GM21737 (cell line): ENCODE results near the gene LANCL1.
"Not testable (repeated sequence)": the region's sequence is repeated elsewhere in the genome, so short reads cannot be mapped to it uniquely, and the experiment has no call there.

Experiments
- ATAC-seq: cut with Tn5 transposase; IDR thresholded peaks from one replicate; pipeline ENCODE4 v1.9.1; 2021; ENCODE audit warnings: mild to moderate bottlenecking, moderate library complexity; ENCODE audit not compliant: unreplicated experiment

LANCL1 gene

DNA sequence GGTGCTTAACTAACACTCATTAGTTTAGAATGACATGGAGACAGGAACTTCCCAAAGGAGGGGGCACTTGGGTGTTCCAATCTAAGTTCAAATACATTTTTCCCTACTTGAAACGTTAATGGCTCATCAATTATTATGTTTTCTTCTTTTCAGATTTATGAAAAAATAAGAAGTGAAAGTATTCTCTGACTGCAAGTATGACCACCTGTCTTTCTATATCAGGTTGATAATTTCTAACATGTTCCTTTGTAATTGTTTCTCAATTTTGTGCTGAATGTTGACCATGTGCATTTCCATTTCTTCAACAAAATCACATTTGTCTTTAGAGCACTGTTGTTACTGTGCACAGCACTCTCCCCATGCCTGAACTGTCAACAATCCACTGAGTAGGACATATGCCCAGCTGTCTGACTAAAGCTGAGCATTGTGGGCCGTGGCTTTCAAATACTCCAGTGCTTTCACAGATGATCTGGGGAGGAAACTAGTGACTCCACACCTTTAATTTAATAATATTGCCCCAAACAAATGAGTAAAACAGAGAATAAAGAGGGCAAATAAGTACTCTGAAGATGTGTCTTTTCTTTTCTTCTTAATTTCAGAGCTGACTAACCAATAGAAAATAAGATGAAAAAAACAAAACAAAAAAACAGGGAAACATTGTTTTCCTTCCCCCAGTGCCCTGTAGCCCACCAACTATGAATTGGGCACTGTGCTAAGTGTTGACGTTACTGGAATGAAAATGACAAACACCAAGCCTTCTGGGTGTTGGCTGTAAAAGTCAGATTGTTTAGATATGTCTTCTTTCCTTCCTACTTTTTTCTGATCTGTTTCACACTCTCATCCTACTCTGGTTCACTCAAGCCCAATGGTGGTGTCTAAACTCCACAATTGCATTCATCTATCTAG is 16.0 kb downstream of the LANCL1 start:
- ATAC-seq: peak; percentile 58

- ATAC-seq: peak; percentile 3
Measured at GRCh38 chr2:210459880-210460279, 16.7 kb downstream of the LANCL1 start.

DNA sequence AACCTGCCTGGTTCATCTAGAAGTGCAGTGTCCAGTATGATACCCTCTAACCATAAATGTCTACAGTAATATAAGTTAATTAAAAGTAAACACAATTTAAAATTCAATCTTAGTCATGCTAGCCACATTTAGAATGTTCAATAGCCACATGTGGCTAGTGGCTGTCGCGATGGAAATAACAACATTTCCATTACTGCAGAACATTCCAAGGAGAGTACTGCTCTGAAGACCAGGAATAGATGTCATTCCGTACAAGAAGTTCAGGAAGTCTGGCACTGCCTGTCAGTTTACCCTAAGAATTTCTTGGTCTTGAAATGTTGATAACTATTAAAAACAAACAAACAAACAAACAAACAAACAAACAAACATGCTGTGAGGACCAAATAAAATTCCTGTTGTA is 17.2 kb downstream of the LANCL1 start:
- no peak for ATAC-seq

- no peak for ATAC-seq
Measured at GRCh38 chr2:210458395-210458794, 18.2 kb downstream of the LANCL1 start.

DNA sequence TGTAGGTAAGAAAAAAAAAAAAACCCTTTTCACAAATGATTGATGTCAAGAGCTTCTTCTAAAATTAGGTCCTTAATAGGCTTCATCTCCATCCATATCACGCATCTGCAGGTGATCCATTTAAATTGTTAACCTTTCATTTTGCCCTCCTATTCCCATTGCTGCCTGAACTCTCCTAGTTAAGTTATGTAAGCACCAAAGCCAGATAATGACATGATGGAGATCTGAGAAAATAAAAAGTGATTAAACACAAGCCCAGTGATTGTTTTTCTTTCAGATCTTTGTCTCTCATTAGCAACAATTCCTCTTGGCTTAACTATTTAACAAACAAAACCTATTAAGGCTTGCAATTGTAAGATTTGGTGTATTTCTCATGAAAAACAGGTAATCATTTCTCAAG is 20.0 kb downstream of the LANCL1 start:
- no peak for ATAC-seq

DNA sequence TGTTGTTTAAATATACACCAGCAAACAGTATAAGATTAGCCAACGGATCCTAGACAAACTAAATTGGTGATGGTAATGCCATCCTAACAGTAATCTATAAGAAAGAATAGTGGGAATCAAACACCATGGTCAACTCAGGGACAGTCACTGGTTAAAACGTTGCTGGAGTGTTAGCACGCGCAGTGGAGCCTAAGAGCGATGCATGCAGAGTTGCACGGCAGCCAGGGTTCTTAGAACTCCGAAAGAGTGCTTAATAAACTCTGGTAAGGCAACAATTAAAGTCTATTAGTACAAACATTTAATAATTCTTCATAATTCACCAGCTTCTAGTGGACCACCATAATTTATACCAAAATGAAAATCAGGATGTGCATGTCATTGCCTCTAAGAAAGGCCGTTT is 22.2 kb downstream of the LANCL1 start:
- ATAC-seq: no peak

GRCh38 chr2:210452194-210452593 is 24.4 kb downstream of the LANCL1 start:
- ATAC-seq: no peak

GRCh38 chr2:210450942-210451341 is 25.6 kb downstream of the LANCL1 start:
- ATAC-seq: not testable (repeated sequence)

- ATAC-seq: no peak
Measured at GRCh38 chr2:210445732-210446131, 30.8 kb downstream of the LANCL1 start.

GRCh38 chr2:210445116-210445707 is 31.3 kb downstream of the LANCL1 start:
- ATAC-seq: no peak

- ATAC-seq: no peak
Measured at GRCh38 chr2:210443527-210443926, 33.0 kb downstream of the LANCL1 start.

DNA sequence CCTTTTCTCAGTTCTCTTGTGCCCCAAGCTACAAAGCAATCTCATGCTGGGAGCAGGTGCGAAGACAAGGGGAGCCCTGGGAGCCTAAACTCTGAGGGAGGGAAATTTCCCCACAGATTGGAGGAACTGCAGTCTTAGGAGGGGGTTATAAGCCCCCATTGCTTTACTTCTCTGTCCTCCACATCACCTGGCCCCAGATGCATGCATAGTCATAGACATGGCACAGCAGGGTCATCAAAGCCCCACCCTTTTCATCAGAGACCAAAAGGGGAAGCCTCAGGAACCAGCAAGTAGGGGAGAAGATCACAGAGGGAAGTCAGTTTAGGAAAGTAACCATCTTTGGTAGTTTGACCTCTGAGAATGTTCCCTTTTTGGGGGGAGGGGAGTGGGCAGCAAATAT is 33.7 kb downstream of the LANCL1 start:
- ATAC-seq: no peak

DNA sequence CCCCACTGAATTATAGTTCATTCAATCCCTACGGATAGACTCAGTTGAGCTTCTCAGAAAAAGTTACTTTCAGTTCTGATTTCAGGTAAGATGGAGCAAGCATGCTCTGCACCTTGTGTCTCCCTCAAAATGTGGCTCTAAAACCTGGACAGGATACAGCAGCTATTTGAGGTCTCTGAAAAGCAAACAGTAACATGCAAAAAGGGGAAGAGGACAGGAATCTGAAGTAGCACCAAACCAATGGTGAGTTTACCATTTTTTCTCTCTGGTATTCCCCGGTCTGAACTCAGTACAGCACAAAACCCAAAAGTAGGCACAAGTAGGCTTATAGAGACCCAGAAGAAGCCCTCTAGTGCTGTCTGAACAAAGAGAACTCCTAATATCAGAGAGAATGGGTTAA is 34.1 kb downstream of the LANCL1 start:
- peak; percentile 59 for ATAC-seq

GRCh38 chr2:210440206-210440605 is 36.4 kb downstream of the LANCL1 start:
- no peak for ATAC-seq

- ATAC-seq: no peak
Measured at GRCh38 chr2:210435439-210435838, 41.1 kb downstream of the LANCL1 start.

- no peak for ATAC-seq
Measured at GRCh38 chr2:210432633-210433032, 43.9 kb downstream of the LANCL1 start.

DNA sequence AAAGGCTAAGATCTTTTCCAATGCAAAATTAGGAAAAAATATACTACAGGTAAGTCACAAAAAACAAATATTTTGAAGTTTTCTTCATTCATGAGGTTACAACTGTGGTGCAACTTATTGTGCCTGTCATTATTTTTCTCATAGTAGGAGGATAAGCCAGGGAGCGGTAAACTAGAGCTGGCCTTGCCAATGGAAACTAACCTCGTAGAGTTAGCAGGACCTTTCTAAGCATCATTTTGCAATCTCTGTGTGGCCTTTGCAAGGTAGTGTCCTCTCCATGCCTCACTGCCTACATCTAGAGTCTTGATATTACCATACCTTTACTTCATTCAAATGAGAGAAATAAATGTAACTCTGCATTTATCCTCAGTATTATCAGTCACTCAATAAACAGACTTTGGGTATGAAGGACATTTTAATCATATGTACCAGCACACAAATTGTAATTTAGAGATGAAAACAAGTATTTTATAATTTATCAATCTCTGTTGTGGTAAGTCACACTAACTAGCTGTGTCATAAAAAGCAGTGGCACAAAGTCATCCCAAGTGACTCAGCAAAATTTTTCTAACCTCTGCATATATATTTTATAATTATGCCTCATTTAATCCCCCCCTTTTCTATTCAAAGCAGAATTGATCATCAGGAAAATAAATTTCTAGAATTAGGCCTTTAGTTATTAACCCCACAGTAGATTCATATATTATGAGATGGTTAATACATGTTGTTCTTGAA is 47.0 kb downstream of the LANCL1 start:
- ATAC-seq: no peak

DNA sequence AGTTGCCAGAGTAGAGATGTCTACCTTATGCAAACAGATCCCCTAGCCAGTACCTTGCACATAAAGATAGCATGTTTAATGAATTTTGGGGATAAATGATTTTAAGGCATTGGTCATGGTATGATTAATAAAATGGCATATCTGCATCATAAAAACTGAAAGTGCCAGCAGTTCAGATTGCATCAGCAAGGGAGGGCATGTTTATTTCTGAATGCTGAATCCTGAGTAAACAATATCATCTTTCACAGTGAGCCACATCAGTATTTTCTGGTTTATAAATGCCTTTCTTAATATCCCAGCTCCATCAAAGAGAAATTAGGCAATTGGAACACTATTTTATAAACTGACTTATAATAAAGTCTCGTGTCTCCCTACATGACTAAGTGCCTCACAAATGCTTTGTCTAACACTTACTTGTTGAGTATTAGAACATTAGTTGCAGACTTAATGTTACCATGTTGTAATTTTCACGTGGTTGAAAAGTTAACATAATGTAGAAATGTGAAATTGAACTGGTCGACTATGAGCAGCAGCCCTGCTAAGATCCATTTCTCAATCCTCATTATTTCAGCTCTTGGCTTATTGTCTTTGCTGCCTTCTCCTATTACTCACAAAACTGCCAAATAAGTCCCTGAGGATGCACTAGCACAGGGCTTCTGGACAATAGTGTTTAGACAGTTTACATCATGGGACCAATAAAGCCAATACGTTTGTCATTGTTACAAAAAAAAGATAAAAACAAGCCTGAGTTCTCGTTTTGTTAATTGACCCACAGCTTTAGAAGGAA is 48.0 kb downstream of the LANCL1 start:
- ATAC-seq: no peak

GRCh38 chr2:210427309-210427708 is 49.2 kb downstream of the LANCL1 start:
- ATAC-seq: not testable (repeated sequence)

DNA sequence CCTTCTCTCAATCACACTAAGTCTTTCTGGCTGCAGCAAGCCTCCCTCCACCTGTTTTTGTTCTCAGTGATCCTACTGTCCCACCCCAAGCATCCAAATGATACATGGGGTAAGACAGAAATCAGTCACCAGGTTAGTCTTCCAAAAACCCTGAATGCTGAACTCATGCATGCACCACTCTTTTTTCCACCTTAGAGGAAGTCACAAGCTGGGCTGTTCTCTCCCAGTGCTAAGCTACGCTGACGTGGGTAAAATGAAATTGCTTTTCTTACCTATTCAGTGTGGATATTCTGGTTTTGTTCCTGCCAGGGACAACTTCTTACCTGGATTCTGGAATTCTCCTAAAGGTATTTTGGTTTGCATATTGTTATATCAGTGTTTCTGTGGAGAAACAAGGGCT is 54.2 kb downstream of the LANCL1 start:
- no peak for ATAC-seq

GRCh38 chr2:210421916-210422315 is 54.6 kb downstream of the LANCL1 start:
- ATAC-seq: no peak
